ENCODE data around the gene FMNL3.

FMNL3 gene

DNA sequence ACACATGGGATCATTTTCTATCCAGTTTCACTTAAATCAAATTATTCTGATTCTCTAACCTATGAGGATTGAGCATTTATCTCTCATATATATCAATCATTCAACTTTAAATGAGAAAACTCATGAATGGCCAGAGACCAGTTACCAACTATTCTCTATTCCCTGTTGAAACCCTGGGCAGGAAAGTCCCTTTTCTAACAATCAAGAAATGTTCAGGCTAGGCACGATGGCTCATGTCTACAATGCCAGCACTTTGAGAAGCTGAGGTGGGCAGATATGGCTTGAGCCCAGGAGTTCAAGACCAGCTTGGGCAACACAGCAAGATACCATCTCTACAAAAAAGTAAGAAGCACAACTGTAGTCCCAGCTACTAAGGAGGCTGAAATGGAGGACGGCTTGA lies 18.0 kb downstream of the FMNL3 start:
- DNase-seq (ENCODE audit: low read depth) = peak; percentile 52
- H3K4me3 ChIP-seq (ENCODE audit: low read depth, low read length) = no peak overlapping the region; the same call in 1 of the 2 replicates
- TF ChIP-seq, protein P1, sequence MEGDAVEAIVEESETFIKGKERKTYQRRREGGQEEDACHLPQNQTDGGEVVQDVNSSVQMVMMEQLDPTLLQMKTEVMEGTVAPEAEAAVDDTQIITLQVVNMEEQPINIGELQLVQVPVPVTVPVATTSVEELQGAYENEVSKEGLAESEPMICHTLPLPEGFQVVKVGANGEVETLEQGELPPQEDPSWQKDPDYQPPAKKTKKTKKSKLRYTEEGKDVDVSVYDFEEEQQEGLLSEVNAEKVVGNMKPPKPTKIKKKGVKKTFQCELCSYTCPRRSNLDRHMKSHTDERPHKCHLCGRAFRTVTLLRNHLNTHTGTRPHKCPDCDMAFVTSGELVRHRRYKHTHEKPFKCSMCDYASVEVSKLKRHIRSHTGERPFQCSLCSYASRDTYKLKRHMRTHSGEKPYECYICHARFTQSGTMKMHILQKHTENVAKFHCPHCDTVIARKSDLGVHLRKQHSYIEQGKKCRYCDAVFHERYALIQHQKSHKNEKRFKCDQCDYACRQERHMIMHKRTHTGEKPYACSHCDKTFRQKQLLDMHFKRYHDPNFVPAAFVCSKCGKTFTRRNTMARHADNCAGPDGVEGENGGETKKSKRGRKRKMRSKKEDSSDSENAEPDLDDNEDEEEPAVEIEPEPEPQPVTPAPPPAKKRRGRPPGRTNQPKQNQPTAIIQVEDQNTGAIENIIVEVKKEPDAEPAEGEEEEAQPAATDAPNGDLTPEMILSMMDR (IDR thresholded peaks at IDR 0.05; ENCODE audit: insufficient read depth, low read depth, low read length, missing control alignments) = no peak

DNA sequence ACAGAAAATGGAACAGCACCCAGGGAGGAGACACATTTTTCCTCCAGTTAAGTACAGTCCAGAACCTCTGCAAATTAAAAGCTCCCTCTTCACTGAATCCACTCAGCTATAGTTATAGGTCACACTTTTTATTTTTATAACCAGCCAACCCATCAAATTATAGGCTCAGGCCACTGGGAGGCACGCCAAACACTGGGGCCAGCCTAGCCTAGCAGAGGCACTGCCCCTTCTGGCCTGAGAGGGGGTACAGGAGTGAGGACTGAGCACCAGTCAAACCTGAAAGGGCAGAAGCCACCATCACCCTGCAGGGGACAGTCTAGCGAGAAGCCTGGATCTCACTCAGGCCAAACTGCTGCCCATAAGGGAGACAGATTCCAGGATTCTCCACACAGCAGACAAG lies 19.3 kb downstream of the FMNL3 start:
- no peak overlapping the region for H3K4me3 ChIP-seq (ENCODE audit: low read depth, low read length)
- DNase-seq (ENCODE audit: low read depth) = no peak
- TF ChIP-seq, protein P1 (IDR thresholded peaks at IDR 0.05; ENCODE audit: insufficient read depth, low read depth, low read length, missing control alignments) = no peak

DNA sequence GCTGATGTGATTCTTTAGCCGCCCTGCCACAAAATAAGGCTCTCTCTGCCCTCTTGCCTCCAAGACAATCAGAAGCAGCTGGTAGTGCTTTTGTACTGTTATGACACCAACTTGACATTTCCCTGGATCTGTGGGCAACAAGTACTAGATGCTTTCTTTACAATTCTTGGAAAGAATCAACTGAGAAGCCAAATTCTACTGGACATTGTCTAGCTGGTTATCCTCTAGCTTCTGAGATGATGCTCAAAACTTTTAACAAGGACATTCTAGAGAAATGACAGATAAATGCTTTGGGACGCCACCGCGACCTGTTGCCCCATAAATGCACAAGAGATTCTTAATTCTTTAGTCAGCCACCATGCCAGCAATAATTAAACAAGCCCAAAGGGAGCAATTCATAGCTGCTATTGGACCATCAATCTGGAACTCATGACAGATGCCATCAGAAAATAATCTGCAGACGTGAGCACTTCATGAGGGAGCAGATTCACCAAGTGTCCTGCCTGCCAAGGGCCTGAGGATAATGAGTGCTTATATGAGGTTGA lies 22.8 kb downstream of the FMNL3 start:
- TF ChIP-seq, protein P1 (IDR thresholded peaks at IDR 0.05; ENCODE audit: insufficient read depth, low read depth, low read length, missing control alignments) = no peak
- H3K4me3 ChIP-seq (ENCODE audit: low read depth, low read length) = no peak overlapping the region
- no peak for DNase-seq (ENCODE audit: low read depth)

DNA sequence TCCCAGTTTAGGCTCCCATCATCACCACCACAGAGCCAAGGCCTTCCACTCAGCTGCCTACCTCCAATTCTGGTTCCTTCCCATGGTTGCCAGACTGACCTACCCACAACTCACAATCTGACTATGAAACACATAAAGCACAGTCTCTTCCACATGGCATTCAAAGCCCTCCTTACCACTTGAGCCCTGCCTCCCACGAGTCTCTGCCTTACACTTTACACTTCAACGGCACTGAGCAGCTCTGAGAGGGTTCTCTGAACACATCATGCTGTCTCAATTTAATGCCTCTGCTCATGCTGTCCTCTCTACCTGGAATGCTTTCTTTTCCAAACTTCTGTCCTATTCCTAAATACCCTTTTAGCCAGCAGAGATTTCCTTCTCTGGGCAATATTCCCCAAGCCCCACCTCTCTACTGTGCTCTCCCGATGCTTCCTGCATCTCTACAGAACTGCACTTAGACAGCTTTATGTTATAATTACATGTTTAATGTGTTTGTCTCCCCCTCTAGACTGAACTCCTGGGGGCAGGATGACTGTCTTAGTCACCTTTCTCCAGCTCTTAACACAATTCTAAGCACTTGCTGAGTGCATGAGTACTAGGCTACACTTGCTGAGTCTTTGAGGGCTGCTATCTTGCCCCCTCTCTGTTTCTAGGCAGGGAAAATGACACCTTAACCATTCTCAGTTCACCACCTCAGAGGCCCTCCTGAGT lies 23.5 kb downstream of the FMNL3 start:
- no peak overlapping the region for H3K4me3 ChIP-seq (ENCODE audit: low read depth, low read length)
- no peak for DNase-seq (ENCODE audit: low read depth)
- TF ChIP-seq, protein P1 (IDR thresholded peaks at IDR 0.05; ENCODE audit: insufficient read depth, low read depth, low read length, missing control alignments) = no peak

DNA sequence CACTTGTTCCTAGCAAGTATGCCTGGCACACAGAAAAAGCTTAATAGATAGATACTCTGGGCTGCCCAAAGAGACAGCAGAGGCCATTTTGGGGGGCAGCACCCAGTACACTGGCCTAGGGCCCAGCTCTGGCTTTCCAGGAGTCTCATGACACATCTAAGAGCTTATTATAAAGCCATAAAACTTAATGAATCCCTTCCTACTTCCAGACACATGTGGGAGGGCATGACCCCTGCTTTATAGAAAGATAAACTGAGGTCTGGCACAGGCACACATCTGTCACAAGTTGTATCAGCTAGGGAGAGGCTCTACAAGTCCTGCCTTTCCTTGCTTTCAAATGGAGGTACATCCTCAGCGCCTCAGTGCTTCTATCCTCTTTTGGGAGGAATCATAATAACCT lies 27.1 kb downstream of the FMNL3 start:
- no peak for DNase-seq (ENCODE audit: low read depth)
- no peak overlapping the region for H3K4me3 ChIP-seq (ENCODE audit: low read depth, low read length)
- TF ChIP-seq, protein P1 (IDR thresholded peaks at IDR 0.05; ENCODE audit: insufficient read depth, low read depth, low read length, missing control alignments) = no peak

DNA sequence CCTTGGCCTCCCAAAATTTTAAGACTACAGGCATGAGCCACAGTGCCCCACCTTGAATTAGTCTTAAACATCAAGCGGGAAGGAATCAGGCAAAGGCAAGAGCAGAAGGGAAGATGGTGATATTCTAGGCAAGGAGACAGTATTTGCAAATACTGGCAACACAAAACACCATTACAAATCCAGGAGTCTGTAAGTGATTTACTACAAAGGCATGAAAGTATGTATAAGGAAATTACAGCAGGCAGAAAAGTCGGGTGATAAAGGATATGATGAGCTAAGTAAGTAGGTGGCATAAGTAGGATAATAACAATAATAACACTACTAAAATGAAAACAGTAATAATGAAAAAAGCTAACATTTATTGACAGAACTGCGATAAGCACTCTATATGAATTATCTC lies 28.5 kb downstream of the FMNL3 start:
- no peak for DNase-seq (ENCODE audit: low read depth)
- TF ChIP-seq, protein P1 (IDR thresholded peaks at IDR 0.05; ENCODE audit: insufficient read depth, low read depth, low read length, missing control alignments) = no peak

DNA sequence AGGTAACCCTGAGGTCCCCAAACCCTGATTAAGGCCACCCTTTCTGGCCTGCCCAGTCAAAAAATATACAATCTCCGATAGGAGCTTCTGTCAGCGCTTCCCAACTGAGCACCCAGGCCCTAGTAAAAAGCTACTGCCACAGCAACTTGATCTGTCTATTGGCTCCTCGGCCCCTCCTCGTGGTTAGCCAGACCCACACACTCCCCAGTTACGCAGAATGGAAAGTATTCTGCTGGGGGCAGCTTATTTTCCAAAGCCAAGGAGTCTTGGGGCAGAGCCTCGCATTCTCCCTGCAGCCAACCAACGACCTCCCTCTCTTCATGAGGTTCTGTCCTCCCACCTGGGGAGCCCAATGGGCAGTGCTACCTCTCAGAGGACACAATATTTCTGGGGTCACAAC lies 32.1 kb downstream of the FMNL3 start:
- DNase-seq (ENCODE audit: low read depth) = no peak
- TF ChIP-seq, protein P1 (IDR thresholded peaks at IDR 0.05; ENCODE audit: insufficient read depth, low read depth, low read length, missing control alignments) = no peak
- H3K4me3 ChIP-seq (ENCODE audit: low read depth, low read length) = no peak overlapping the region

More for the DNA sequence above, 28.5 kb downstream of the FMNL3 start:
- no peak overlapping the region for H3K4me3 ChIP-seq (ENCODE audit: low read depth, low read length)
